ENCODE measurements around the gene MMP15.
"Not testable (repeated sequence)": the region's sequence is repeated elsewhere in the genome, so short reads cannot be mapped to it uniquely, and the experiment has no call there.

MMP15 gene

DNA sequence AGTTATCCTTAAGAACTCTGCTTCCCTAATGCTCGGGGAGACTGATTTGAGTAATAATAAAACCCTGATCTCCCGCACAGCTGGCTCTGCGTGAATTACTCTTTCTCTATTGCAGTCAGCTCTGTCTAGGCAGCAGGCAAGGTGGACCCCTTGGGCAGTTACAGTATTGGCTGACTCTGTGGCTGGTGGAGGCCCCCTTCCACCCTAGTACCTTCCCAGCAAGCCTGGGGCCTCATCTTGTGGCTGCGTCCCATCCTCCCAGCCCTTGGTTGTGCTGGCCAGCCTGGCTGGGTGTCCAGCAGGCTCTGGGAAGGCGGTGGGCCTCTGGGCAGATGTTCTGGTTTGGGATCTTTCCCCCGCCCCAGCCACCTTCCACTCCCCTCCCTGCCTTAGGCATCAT is 59.1 kb downstream of the MMP15 start:
- no peak for DNase-seq (ENCODE audit: extremely low read depth in 1 of 2, low read depth in 1 of 2)

GRCh38 chr16:58085171-58085570 is 59.6 kb downstream of the MMP15 start:
- DNase-seq (ENCODE audit: extremely low read depth in 1 of 2, low read depth in 1 of 2), result no peak

GRCh38 chr16:58085584-58086251 is 60.2 kb downstream of the MMP15 start:
- no peak for DNase-seq (ENCODE audit: extremely low read depth in 1 of 2, low read depth in 1 of 2)

GRCh38 chr16:58086381-58087208 is 61.0 kb downstream of the MMP15 start:
- no peak for DNase-seq (ENCODE audit: extremely low read depth in 1 of 2, low read depth in 1 of 2)

- DNase-seq (ENCODE audit: extremely low read depth in 1 of 2, low read depth in 1 of 2), result no peak
These were observed 61.8 kb downstream of the MMP15 start for GRCh38 chr16:58087209-58087913.

DNA sequence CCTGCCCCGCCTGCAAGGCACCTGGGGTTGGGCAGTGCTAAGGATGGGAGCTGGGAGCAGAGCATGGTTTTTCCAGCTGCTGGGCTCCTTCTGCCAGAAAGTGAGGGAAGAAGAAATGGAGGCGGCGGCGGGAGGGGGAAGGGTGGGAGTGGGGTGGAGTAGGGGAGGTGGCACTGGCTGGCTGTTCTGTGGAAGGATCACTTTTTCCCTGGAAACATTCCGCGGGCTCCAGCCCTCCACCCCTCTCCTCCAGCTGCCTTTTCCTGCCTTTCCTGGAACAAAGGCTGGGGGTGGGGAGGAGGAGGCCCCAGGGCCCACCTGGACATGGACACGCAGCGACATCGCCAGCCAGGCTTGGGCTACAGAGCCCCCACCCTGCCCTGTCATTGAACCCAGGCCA is 62.5 kb downstream of the MMP15 start:
- no peak for DNase-seq (ENCODE audit: extremely low read depth in 1 of 2, low read depth in 1 of 2)

- DNase-seq (ENCODE audit: extremely low read depth in 1 of 2, low read depth in 1 of 2), result not testable (repeated sequence)
These were observed 64.8 kb downstream of the MMP15 start for GRCh38 chr16:58090396-58090795.

DNA sequence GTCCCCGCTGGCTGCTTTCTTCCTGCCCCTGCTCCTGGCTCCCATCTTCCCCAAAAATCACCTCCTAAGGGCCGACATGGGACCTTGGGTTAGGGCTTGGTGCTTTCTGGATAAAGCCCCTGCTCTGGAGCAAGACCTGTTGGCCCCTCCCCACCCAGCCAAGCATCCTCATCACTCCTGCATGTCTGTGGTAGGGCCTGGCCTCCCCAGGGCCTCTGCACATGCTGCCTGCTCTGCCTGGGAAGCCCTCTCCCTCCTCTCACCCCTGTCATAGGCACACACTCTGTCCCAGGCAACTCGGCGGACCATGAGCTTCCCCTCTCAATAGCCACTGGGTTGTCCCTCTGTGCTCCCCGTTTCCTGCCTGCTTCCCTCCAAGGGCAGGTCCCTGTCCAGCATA is 68.5 kb downstream of the MMP15 start:
- no peak for DNase-seq (ENCODE audit: extremely low read depth in 1 of 2, low read depth in 1 of 2)

- no peak for DNase-seq (ENCODE audit: extremely low read depth in 1 of 2, low read depth in 1 of 2)
These were observed 69.4 kb downstream of the MMP15 start for GRCh38 chr16:58094791-58095574.

GRCh38 chr16:58095575-58095960 is 70.0 kb downstream of the MMP15 start:
- not testable (repeated sequence) for DNase-seq (ENCODE audit: extremely low read depth in 1 of 2, low read depth in 1 of 2)

DNA sequence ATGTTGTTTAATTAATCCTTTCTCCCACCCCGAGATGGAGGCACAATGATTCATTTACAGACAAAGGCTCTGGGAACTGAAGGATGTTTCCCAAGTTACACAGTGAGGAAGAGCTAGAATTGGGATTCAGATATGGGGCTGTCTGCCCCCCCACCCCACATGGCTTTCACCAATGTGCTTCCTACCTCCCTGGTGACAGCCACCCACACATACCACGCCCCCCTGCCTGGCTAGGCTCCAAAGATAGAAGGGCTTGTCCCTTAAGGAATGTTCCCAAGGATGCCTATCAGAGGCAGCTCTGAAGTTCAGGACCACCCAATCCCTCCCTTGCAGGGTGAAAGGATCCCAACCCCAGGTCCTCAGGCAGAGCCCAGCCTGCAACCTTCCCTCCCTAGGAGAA is 70.7 kb downstream of the MMP15 start:
- DNase-seq (ENCODE audit: extremely low read depth in 1 of 2, low read depth in 1 of 2), result no peak
